ENCODE results near the gene KCNC1.

The KCNC1 gene

GRCh38 chr11:17792161-17792560 lies 57.6 kb downstream of the KCNC1 start:
- DNase-seq (ENCODE audit: low spot score) = no peak

- no peak for DNase-seq (ENCODE audit: low spot score)
Observed at GRCh38 chr11:17793642-17794170, 59.1 kb downstream of the KCNC1 start.

GRCh38 chr11:17794981-17795380 lies 60.4 kb downstream of the KCNC1 start:
- no peak for DNase-seq (ENCODE audit: low spot score)

DNA sequence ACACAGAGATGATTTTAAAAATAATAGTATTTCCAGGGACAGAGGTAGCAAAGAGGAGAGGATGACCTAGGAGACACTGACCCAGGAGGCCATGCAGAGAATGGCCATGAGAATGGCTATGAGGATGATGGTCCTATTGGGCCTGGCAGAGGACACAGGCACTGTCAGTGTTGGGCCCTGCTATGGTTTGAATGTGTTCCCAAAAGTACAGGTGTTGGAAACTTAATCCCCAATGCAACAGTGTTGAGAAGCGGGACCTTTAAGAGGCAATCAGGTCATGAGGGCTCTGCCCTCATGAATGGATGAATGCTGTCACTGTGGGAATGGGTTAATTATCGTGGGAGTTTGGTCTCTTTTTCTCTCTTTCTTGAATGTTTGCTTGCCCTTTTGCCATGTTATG lies 61.6 kb downstream of the KCNC1 start:
- DNase-seq (ENCODE audit: low spot score) = no peak

DNA sequence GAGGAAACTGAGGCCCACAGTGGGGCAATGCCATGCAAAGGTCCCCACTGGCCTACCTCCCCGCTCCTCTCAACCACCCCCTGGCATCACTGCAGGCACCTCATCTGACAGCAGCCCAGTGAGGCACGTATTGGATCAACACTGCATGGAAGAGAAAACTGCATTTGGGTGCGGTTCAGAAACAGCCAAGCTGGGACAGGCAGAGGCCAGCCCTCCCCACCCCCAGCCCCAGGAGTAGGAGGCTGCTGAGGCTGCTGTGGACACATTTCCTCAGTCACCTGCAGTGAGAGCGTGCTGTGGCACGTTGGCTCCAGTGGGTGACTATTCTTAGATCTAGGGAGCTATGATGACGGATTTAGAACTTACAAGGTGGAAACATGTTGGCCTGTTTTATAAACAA lies 63.7 kb downstream of the KCNC1 start:
- DNase-seq (ENCODE audit: low spot score) = no peak

- DNase-seq (ENCODE audit: low spot score) = no peak
Observed at GRCh38 chr11:17798716-17799115, 64.1 kb downstream of the KCNC1 start.

GRCh38 chr11:17799147-17799546 lies 64.6 kb downstream of the KCNC1 start:
- DNase-seq (ENCODE audit: low spot score) = no peak

- no peak for DNase-seq (ENCODE audit: low spot score)
Observed at GRCh38 chr11:17801166-17801565, 66.6 kb downstream of the KCNC1 start.

GRCh38 chr11:17802491-17802890 lies 67.9 kb downstream of the KCNC1 start:
- no peak for DNase-seq (ENCODE audit: low spot score)

DNA sequence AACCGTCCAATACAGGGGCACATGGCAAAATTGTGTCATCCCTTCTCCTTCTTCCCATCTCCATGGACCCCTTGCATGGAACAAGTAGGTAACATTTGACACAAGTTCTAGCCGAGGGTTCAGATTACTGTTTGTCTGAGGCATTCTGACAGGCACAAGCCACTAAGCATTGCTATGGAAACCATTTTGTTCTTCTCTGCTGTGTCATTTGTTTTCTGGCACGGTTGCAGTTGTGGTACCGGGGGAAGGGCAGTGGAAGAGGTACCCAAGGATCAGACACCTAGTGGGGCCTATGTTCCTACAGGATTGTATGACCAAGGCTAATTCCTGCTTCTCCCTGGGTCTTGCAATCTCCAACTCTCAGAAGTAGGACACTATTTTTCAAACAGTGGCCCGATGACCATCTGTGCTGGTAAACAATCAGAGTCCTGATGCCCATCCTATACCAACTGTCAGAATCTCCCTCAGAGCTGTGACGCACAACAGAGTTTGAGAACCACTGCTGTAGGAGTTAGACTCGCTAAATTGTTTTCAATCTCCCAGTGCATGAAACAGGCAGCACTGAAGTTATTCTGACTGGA lies 69.3 kb downstream of the KCNC1 start:
- no peak for DNase-seq (ENCODE audit: low spot score)

DNA sequence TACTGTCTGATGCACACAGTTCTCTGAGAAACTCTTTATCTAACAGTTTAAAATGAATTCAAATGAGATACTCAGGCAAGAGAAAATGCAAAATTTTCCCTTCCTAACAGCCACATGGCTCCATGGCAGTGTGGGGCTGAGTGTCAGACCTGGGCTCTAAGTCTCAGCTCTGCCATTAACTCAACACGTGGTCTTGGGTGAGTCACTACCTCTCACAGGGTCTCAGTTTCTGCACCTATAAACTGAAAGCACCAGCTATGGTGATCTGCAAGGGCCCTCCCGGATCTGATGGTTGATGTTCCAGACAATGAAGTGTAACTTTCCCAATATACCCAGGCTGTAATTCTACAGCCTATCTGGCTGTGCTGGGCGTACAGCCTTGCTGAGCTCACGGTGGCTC lies 70.5 kb downstream of the KCNC1 start:
- DNase-seq (ENCODE audit: low spot score) = no peak

- DNase-seq (ENCODE audit: low spot score) = no peak
Observed at GRCh38 chr11:17805873-17806272, 71.3 kb downstream of the KCNC1 start.

DNA sequence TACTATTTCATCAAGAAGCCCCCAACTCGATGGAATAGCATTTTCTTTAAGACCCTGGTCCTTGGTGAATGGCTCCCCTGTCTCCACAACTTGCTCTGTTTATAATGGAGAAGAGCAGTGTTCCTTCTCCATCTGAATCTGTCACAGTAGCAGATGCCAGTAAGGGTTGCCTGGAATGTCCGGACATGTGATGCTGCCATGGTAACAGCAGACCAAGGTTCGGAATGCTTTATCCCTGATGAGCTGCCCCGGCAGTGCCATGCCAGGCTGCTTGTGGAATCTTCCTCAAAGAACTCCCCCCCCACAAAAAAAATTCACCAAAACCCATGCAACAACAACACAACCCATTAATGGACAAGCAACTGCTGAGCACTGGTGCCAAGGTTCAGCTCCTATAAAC lies 72.5 kb downstream of the KCNC1 start:
- no peak for DNase-seq (ENCODE audit: low spot score)

GRCh38 chr11:17810041-17810440 lies 75.5 kb downstream of the KCNC1 start:
- no peak for DNase-seq (ENCODE audit: low spot score)

DNA sequence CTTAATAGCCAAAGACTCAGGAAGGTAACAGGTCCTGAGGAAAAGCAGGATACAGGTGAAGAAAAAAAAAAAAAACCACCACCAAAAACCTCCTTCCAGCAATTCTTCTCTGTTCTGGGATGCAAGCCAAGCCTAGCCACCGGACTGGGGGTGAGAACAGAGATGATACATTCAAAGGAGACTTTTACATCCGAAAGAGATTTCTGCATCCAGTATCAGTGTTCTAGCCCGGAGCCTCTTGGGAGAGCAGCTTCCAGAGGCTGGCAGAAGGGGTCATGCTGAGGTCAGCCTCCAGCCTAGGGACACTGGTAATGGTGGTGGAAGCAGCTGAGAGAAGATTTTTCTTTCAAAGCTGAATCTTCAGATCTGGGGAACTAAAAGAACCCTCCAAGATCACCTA lies 76.2 kb downstream of the KCNC1 start:
- DNase-seq (ENCODE audit: low spot score) = no peak

DNA sequence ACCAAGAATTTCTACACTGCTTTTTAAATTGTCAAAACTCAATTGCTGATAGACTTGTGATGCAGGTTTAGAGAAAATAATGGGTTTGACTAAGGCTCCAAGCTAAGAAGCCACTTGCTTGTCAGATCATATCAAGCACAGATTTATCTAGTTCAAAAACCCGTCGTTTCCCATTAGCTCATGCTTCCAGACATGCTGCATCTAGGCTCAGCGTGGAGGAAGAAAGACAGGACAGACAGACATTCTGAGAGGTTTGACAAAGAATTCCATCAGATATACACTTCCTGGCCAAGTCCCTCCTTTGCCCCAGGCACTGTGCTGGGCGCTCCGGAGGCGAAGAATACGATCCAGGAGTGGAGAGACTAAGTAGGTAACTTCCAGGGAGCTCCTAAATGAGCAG lies 76.8 kb downstream of the KCNC1 start:
- no peak for DNase-seq (ENCODE audit: low spot score)

- no peak for DNase-seq (ENCODE audit: low spot score)
Observed at GRCh38 chr11:17812091-17812864, 77.7 kb downstream of the KCNC1 start.

DNA sequence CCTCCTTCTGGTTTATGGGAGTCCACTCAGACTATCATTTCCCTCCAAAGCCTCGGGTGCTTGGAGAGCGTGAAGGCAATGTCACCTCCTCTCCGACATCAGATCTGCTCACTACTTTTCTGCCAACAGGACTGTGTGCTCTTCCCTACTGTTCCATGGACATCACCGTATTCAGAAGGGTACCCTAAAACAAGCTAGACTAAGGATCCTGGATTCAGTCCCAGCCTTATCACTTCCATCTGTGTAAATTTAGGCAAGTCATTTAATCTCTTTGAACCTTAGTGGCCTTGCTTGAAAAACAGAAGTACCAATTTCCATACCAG lies 78.2 kb downstream of the KCNC1 start:
- DNase-seq (ENCODE audit: low spot score) = no peak

DNA sequence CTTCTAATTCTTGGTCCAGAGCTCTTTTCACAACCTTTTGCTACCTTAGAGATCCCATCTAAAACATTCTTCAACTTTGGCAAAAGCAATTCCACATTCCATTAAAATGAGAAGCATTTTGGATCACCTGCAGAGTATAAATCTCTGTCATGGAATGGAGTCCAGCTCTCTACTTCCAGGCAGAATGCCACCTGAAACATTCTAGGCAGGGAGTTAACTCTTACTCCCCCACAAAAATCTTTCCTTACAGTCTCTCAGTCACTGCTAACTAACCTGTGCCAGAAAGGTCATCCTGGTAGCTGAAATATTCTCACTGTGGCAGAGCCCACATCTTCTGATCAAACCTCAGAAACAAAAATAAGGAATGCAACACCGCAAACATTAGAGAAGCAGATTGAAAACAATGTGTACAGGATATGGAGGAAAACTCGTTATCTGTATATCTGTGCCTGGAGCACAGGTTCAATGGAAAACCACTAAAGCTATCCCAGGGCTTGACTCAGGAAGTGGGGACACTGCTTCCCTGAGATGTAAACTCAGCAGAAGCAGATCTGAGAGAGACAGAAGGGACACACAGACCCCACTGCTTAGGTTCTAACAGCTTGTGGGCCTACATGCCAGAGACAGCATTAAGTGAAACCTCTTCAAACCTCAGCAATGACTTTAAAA lies 78.9 kb downstream of the KCNC1 start:
- no peak for DNase-seq (ENCODE audit: low spot score)

DNA sequence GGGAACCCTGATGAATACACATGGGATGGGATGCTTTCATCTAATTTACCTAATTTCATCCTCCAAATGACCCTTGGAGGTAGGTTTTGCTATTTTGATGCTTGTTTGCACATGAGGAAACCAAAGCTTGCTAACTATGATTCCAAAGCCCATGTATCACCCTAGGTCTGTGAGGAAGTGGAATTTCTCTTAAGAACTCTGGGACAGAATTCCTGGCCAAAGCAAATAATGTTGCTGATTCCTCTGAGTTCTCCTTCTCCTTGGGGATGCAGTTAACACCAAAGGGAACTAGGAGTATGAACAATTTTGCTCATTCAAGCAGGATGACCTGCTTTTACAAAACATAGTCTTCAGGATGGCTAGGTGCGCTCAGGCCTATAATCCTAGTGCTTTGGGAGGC lies 80.0 kb downstream of the KCNC1 start:
- DNase-seq (ENCODE audit: low spot score) = no peak

DNA sequence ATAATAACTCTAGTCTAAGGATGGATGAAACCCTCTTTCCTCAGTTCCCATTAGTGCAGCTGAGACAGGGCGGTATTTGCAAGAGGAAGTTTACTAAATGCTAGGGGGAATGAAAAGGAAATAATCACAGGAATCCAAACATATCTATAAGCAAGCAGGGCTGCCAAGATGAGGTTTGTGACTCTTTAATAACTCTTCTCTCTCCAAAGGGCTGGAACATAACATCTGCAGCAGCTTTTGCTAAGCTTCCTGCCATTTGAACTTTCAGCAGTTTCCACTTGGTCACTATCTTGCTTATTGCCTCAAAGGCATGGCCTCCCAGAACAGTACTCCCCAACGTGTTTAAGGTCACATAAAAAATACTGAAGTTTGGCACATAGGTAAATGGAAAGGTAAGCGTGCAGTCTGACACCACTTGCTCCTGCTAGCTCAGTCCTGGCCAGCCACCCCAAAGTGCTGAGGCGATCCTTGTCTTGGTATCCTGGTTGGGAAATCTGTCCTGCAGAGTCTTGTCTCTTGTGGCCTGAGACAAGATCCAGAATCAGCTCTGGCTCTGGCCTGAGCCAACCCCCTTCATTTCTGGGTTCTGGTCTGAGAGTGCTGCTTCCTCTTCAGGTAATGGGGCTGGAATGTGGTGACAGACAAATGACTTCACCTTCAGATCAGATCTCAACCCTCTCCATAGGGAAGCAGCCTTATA lies 81.8 kb downstream of the KCNC1 start:
- DNase-seq (ENCODE audit: low spot score) = no peak

- DNase-seq (ENCODE audit: low spot score) = no peak
Observed at GRCh38 chr11:17821648-17822400, 87.2 kb downstream of the KCNC1 start.

Data from NAMALWA (cell line).